AG04450 (cell line): ENCODE results near the gene FARP2. TPM values are rescaled to one million over a fixed set of nuclear protein-coding genes. Genes with fewer than 3 reads are reported as not detected.
"Not testable (repeated sequence)": the region's sequence is repeated elsewhere in the genome, so short reads cannot be mapped to it uniquely, and the experiment has no call there.

Source experiments
- CTCF ChIA-PET: fragments of 300-600, 350-600 bp; formaldehyde crosslinking; extraction: SDS; loops from one replicate; lab custom pipeline; 2022; ENCODE audit warnings: antibody characterized with exemption, inconsistent platforms; lab: Charles Lee
- POLR2A ChIA-PET: fragments of 350-600 bp; formaldehyde crosslinking; extraction: SDS; loops from one replicate; lab custom pipeline; 2021; ENCODE audit warnings: antibody characterized with exemption, inconsistent platforms; lab: Yijun Ruan, JAX
- DNase-seq: peaks from one replicate; pipeline ENCODE4 v3.0.0-alpha.2; 2011; ENCODE audit warnings: low read depth, low spot score
- H3K27ac ChIP-seq: one replicate; pipeline ENCODE4 v1.5.1; 2012; ENCODE audit warnings: low read depth, low read length, control low read depth
- H3K27me3 ChIP-seq: one replicate; pipeline ENCODE4 v1.6.0; 2012; ENCODE audit warnings: low read length; ENCODE audit not compliant: control insufficient read depth, insufficient read depth
- H3K4me3 ChIP-seq: 2 replicates; pipeline ENCODE4 v1.5.1; 2011; ENCODE audit warnings: mild to moderate bottlenecking, low read depth, low read length, control low read depth
- H3K9me3 ChIP-seq: 2 replicates; pipeline ENCODE4 v1.5.1; 2012; ENCODE audit warnings: low read length; ENCODE audit not compliant: control insufficient read depth, insufficient read depth
- CTCF ChIP-seq: IDR thresholded peaks from 2 replicates; pipeline ENCODE4 v1.5.1; 2011; ENCODE audit warnings: low read depth, low read length, control low read depth, inconsistent platforms
- polyA plus RNA-seq: library from polyadenylated mRNA; depleted of rRNA; stranded (reverse); fragments of >200 nt; gene quantifications from 2 replicates; pipeline ENCODE4 v1.2.3, GENCODE V29; 2011

Gene FARP2
- polyA plus RNA-seq, 1 experiment, result 25.4 TPM

DNA sequence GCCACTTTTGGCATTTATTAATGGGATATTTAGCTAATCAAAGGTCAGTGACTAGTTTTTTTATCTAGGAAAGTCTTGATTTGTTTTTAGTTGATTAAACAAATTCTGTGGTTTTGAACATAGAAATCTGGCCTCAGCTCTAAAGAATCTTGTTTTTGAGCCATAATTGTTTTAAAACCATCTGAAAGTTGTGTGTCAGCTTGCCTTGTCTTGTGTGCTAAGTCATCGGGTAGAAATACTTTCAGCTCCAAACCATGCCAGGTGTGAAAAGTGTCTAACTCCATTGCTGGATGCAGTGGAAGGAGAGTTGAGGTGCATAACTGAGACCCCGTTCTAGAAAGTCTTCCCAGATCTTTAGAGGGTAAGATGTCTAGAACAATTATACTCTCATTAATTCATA is 22.7 kb downstream of the FARP2 start:
- CTCF ChIA-PET, result interaction anchor here (0.6 kb wide), 1 partner anchor 109 kb away, joined by 4 read pairs; no protein-coding TSS in a partner anchor
- Histone ChIP-seq H3K4me3 (no peak overlapping the region), H3K27me3 (no peaks in the 10 kb centered on the region), H3K27ac (peak overlapping the region; percentile 47), H3K9me3 (peaks cover 2% of the 10 kb centered on the region; the same call in 1 of the 2 replicates)
- DNase-seq, result no peak
- POLR2A ChIA-PET, result interaction anchor here (0.6 kb wide), 2 partner anchors 171 to 246 kb away, joined by 3 to 9 read pairs; no protein-coding TSS in a partner anchor
- no peak for TF ChIP-seq CTCF

DNA sequence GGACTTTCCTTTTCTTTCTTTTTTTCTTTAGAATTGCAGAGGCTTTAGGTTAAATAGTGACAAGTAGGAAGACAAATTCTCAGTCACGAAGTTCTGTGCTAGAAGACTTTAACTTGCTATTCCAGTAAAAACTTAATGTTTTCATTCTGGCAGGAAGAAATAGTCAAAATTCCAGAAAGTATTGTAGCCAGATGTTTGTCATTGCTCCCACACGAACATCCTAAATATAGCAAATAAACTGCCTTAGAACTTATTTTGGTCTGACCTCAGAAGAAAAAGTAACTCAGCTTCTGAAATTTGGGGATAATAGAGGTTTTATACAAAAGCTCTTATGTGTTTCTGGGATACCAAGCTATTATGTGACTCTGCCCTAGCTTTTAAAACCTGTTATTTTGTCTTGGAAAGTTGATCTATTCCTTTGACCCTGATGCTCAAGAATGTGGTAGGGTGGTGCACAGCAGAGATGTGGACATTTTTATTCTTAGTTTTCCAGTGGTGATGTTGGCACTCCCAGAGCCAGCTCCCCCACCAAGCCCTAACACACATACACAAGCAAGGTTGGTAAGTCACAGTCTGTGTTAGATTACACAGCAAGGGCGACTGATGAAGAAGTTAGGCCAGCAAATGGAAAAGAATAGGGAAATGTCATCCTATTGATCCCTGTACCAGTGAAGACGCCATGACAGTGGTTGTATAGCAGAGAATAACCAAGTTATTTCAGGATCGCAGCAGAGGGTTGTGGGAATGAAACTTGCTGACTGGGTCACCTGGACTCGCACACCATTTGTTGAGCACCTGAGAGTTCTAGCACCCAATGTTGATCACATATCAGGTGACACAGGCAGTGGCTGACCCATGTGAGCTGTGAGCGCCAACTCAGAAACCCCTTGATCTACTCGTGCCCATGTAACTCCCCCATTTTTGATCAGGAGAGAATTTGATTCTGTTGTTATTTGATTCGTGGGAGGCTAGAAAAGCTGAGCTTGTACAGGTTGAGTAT is 23.7 kb downstream of the FARP2 start:
- no peak for DNase-seq
- no peaks in the 10 kb centered on the region for H3K27me3 ChIP-seq
- H3K4me3 ChIP-seq, result no peak overlapping the region
- POLR2A ChIA-PET, result interaction anchor here (0.6 kb wide), 1 partner anchor 65 kb away, joined by 3 read pairs; no protein-coding TSS in a partner anchor
- peaks cover 2% of the 10 kb centered on the region; the same call in 1 of the 2 replicates for H3K9me3 ChIP-seq
- H3K27ac ChIP-seq, result peak overlapping the region; percentile 47
- CTCF ChIA-PET, result interaction anchor here (0.6 kb wide), 1 partner anchor 517 kb away, joined by 3 read pairs; no protein-coding TSS in a partner anchor
- no peak for TF ChIP-seq CTCF

- H3K27me3 ChIP-seq, result no peaks in the 10 kb centered on the region
- DNase-seq, result no peak
- H3K4me3 ChIP-seq, result no peak overlapping the region
- TF ChIP-seq CTCF, result no peak
- no peak overlapping the region for H3K27ac ChIP-seq
- H3K9me3 ChIP-seq, result no peaks in the 10 kb centered on the region
- ChIA-PET CTCF (no interaction called here), POLR2A (no interaction called here)
Measured at GRCh38 chr2:241381872-241382271, 25.8 kb downstream of the FARP2 start.

GRCh38 chr2:241385450-241385849 is 29.4 kb downstream of the FARP2 start:
- H3K4me3 ChIP-seq, H3K27ac ChIP-seq, H3K9me3 ChIP-seq, DNase-seq, CTCF ChIA-PET, POLR2A ChIA-PET, H3K27me3 ChIP-seq: not testable (repeated sequence)

DNA sequence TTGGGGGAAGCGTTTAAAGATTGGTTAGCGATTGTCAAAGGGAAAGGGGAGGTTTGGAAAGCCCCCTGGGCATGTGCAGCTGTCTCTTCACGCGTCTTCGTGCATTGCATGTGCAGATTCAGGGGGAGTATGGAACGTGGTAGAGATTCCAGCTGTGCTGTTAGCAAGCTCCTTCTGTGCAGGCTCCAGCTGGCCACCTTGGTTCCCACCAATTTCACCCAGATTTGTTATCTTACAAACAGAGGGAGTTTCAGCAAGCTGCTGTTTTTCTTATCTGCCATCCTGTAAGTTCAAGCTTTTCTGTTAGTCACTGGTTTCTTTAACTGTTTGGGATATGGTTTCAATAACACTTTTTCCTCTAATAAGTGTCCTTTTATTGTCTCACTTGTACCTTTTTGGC is 30.4 kb downstream of the FARP2 start:
- no peak overlapping the region for H3K27ac ChIP-seq
- POLR2A ChIA-PET, result no interaction called here
- no peaks in the 10 kb centered on the region for H3K27me3 ChIP-seq
- DNase-seq, result no peak
- CTCF ChIA-PET, result no interaction called here
- no peak for TF ChIP-seq CTCF
- no peak overlapping the region for H3K4me3 ChIP-seq
- H3K9me3 ChIP-seq, result no peaks in the 10 kb centered on the region
